T-helper 1 cell treated with Interleukin-12 subunit alpha and Interleukin-12 subunit beta and Interleukin-4 antibody, amounts not matched to agents 30 μg/mL and 1 μg/mL, for 36 hours (primary cell): Measurements from ENCODE around the gene CCDC169.
A peak's percentile ranks its signal among the peaks of the same experiment; 100 is the strongest.
"Not testable (repeated sequence)": the region's sequence is repeated elsewhere in the genome, so short reads cannot be mapped to it uniquely, and the experiment has no call there.

Experiments used
- H3K27ac Mint-ChIP-seq: one replicate; pipeline ENCODE4 v1.8.0; 2021; ENCODE audit warnings: mild to moderate bottlenecking, mixed read lengths
- H3K27me3 Mint-ChIP-seq: one replicate; pipeline ENCODE4 v1.8.0; 2021; ENCODE audit warnings: low read depth, mixed read lengths
- H3K36me3 Mint-ChIP-seq: one replicate; pipeline ENCODE4 v1.8.0; 2021; ENCODE audit warnings: low read depth, mixed read lengths
- H3K4me1 Mint-ChIP-seq: one replicate; pipeline ENCODE4 v1.8.0; 2021; ENCODE audit warnings: low read depth, mixed read lengths
- H3K4me3 Mint-ChIP-seq: one replicate; pipeline ENCODE4 v1.8.0; 2021; ENCODE audit warnings: mild to moderate bottlenecking, moderate library complexity, mixed read lengths
- H3K9me3 Mint-ChIP-seq: one replicate; pipeline ENCODE4 v1.8.0; 2021; ENCODE audit warnings: mixed read lengths

The CCDC169 gene

GRCh38 chr13:36297366-36298338, at the start of gene CCDC169:
TSS of gene CCDC169 (minus strand) at chr13:36297814. CDS start at chr13:36297719, 95 bp downstream.
- peaks cover 43% of the 10 kb centered on the region for H3K27me3 Mint-ChIP-seq
- peaks cover 14% of the 10 kb centered on the region for H3K4me1 Mint-ChIP-seq
- H3K36me3 Mint-ChIP-seq, result peaks cover 3% of the 10 kb centered on the region
- no peaks in the 10 kb centered on the region for H3K9me3 Mint-ChIP-seq
- peak within 1 kb of the TSS; percentile 85 for H3K4me3 Mint-ChIP-seq
- peak within 1 kb of the TSS; percentile 61 for H3K27ac Mint-ChIP-seq

DNA sequence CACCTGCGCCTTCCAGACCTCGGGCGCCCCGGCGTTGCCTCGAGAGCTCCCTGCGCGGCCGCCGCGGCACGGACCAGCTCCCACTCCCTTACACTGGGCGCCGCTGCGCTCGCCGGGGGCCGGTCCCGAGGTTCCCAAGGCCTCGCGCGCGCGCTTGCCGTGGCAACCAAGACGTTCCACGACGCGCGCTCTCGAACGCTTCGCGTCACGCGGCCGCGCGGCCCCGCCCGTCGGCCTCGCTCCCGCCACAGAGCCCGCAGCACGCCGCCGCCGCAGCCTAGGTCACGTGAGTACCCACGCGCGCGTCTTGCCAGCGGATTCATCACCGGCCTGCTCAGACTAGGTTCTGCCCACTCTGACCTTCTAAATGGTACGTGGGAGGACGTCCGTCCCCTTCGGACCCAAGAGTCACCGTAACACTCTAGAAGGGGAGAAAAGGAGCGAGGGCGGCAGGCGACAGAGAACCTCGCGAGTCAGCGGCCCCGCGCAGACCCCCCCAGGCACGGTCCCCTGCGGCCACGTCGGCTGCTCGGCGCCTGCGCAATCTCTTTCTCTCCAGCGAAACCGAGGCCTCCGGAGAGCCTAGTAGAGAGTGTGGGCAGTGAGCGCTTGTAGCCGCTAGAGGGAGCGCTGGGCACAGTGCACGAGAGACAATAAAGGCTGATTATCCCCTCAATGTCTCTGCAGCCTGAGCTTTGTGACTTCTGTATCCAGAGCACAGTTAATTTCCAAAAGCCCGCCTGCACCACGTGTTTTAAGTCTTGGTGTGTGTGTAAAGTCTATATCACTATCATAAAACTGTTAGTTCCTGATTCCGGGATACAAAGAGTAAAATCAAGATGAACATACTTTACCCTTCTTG, 48.8 kb upstream of the CCDC169 start, which contains the start of gene SPART:
SPART (minus strand) TSS at position 173 of the 862 bp plus-strand sequence. CDS start 10,564 bp downstream, outside the sequence.
- Mint-ChIP-seq H3K27ac (peak within 1 kb of the TSS; percentile 97), H3K9me3 (no peaks in the 10 kb centered on the region)

GRCh38 chr13:36345438-36346221, 48.0 kb upstream of the CCDC169 start:
- no peaks in the 10 kb centered on the region for H3K9me3 Mint-ChIP-seq
- H3K36me3 Mint-ChIP-seq, result peaks cover 1% of the 10 kb centered on the region
- H3K27ac Mint-ChIP-seq, result peak overlapping the region; percentile 97
- peak overlapping the region; percentile 92 for H3K4me3 Mint-ChIP-seq
- peaks cover 31% of the 10 kb centered on the region for H3K4me1 Mint-ChIP-seq
- H3K27me3 Mint-ChIP-seq, result no peaks in the 10 kb centered on the region

More for the DNA sequence above, 48.8 kb upstream of the CCDC169 start, which contains the start of gene SPART:
- H3K36me3 Mint-ChIP-seq, result peaks cover 1% of the 10 kb centered on the region
- peaks cover 31% of the 10 kb centered on the region for H3K4me1 Mint-ChIP-seq
- H3K4me3 Mint-ChIP-seq, result peak within 1 kb of the TSS; percentile 92
- no peaks in the 10 kb centered on the region for H3K27me3 Mint-ChIP-seq

DNA sequence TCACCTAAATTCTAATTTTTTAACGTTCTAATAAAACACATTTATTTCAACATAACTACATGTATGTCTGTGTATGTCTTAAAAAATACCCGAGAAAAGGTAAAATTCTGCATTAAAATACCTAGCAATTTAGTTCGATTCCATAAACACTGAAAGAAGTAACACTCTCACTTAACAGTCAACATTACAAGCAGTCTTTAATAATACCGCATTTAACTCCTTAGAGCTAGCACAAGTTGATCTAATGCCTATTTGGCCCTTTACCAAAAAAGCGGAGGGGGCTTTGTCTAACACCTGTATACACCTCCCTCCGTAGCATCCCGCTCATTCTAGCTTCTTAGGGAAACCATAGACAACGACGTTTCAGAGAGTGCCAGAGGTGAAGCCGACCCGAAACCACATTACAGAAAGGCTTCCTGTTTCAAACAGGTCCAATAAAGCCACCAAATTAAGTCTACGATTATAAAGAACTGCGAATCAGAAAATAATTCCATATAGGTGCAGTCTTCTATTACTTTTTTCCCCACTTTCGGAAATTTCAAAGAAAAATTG, 47.3 kb upstream of the CCDC169 start:
- peak overlapping the region; percentile 93 for H3K27ac Mint-ChIP-seq
- no peaks in the 10 kb centered on the region for H3K9me3 Mint-ChIP-seq
- H3K4me1 Mint-ChIP-seq, result peaks cover 31% of the 10 kb centered on the region
- peak overlapping the region; percentile 92 for H3K4me3 Mint-ChIP-seq
- peaks cover 1% of the 10 kb centered on the region for H3K36me3 Mint-ChIP-seq
- H3K27me3 Mint-ChIP-seq, result no peaks in the 10 kb centered on the region

- Mint-ChIP-seq H3K4me1 (peaks cover 31% of the 10 kb centered on the region), H3K9me3 (no peaks in the 10 kb centered on the region), H3K27ac (no peak overlapping the region), H3K36me3 (peaks cover 1% of the 10 kb centered on the region), H3K27me3 (no peaks in the 10 kb centered on the region), H3K4me3 (peak overlapping the region; percentile 56)
These were observed 46.6 kb upstream of the CCDC169 start for GRCh38 chr13:36344173-36344572.

DNA sequence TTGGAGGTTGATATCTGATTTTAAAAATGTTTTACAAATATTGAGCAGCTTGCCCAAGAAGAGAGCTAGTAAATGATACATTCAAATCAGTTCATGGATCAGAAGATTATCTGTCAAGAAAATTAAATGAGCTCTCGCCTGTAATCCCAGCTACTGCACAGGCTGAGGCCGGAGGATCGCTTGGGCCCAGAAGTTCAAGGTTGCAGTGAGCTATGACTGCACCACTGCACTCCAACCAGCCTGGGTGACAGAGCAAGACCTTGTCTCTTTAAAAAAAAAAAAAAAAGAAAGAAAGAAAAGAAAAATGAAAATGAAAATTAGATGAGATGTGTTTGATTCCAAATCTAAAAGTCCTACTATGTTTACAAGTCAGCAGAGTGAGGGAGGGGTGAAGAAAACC, 46.2 kb upstream of the CCDC169 start:
- no peaks in the 10 kb centered on the region for H3K9me3 Mint-ChIP-seq
- H3K4me1 Mint-ChIP-seq, result peaks cover 34% of the 10 kb centered on the region
- H3K27ac Mint-ChIP-seq, result no peak overlapping the region
- peaks cover 1% of the 10 kb centered on the region for H3K36me3 Mint-ChIP-seq
- H3K4me3 Mint-ChIP-seq, result peak overlapping the region; percentile 56
- H3K27me3 Mint-ChIP-seq, result no peaks in the 10 kb centered on the region

DNA sequence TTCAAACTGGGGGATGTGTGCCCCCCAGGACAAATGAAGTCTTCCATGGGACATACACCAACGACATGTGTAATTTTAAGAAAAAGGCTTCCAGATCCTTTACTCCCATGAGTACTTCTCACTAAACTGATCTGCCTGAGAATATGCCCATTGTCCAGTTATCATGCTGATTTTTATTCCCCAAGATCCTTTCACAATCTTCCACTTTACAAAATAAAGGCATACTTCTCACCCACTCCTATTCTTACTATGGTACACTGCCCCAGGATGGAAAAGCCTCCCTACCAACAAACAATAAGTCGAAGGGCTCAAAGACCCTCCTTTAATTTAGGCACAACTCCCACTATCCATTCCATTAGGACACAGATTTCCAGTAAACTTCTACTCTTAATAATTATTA, 45.1 kb upstream of the CCDC169 start:
- H3K9me3 Mint-ChIP-seq, result no peaks in the 10 kb centered on the region
- H3K4me3 Mint-ChIP-seq, result no peak overlapping the region
- peaks cover 35% of the 10 kb centered on the region for H3K4me1 Mint-ChIP-seq

DNA sequence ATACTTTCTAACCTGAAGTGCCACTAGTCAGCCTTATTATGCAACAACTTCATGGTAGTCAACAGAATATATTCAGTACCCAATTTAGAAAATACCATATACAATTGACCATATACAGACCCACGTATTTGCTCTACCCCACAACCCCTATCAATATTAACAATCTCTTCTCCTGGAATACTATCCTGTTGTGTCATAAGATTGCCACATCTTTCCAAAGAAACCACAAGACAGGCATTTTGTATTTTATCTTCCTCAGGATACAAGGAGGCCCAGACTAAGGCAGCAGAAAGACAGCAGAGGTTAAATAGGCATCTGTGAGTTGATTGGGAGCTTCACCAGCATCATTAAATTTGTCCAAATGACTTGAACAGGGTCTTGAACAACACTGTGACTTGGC, 44.1 kb upstream of the CCDC169 start:
- Mint-ChIP-seq H3K4me1 (peaks cover 37% of the 10 kb centered on the region), H3K36me3 (peaks cover 4% of the 10 kb centered on the region), H3K9me3 (no peaks in the 10 kb centered on the region), H3K27ac (no peak overlapping the region), H3K27me3 (no peaks in the 10 kb centered on the region), H3K4me3 (no peak overlapping the region)

More for the DNA sequence above, 45.1 kb upstream of the CCDC169 start:
- no peaks in the 10 kb centered on the region for H3K27me3 Mint-ChIP-seq
- peaks cover 1% of the 10 kb centered on the region for H3K36me3 Mint-ChIP-seq
- no peak overlapping the region for H3K27ac Mint-ChIP-seq

DNA sequence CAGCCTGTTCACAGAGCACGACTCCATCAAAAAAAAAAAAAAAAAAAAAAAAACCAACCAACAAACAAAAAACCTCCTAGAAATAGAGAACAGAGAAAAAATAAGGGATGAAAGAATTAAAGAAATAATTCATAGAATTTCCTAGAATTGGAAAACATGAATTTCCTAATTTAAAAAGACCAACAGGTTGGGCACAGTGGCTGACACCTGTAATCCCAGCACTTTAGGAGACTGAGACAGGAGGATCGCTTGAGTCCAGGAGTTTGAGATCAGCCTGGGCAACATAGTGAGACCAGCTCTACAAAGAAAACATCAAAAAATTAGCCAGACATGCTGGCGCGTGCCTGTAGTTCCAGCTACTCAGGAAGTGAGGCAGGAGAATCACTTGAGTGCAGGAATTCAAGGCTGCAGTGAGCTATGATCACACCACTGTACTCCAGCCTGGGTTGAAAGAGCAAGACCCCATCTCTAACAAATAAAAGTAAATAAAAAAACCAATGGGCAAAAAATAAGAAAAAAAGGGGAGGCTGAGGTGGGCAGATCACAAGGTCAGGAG, 42.1 kb upstream of the CCDC169 start:
- no peaks in the 10 kb centered on the region for H3K27me3 Mint-ChIP-seq
- H3K27ac Mint-ChIP-seq, result no peak overlapping the region
- H3K36me3 Mint-ChIP-seq, result peaks cover 5% of the 10 kb centered on the region
- H3K9me3 Mint-ChIP-seq, result no peaks in the 10 kb centered on the region
- H3K4me1 Mint-ChIP-seq, result peaks cover 31% of the 10 kb centered on the region
- H3K4me3 Mint-ChIP-seq, result no peak overlapping the region

DNA sequence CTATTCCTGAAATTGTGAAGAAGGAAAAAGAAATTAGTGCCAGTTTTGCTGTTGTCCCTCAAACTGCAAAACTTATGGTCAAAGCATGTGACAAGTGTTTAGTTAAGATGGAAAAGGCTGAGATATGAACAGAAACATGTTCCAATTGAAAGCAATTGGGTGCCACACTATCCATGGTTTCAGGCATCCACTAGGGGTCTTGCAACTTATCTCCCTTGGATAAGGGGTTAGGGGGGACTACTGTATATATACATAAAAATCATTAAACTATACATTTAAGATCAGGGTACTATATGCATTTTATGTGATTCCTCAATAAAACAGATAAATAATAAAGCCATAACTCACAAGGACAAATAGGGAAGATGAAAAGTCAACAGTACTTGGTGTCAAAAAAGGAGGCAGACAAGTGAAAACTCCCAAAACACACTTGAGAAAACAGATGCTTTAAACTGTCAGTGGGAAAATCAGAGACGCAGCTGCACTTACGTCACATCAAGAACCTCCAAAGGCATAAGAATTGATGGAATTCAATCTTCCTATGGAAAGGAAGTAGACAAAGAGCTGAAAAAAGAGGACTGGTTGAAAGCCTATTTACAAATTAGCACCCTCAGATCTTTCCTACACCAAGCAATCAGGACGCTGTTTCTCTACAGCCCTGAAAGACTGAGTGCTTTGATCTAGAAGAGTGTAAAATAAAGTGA, 40.5 kb upstream of the CCDC169 start:
- no peaks in the 10 kb centered on the region for H3K27me3 Mint-ChIP-seq
- no peak overlapping the region for H3K27ac Mint-ChIP-seq
- no peaks in the 10 kb centered on the region for H3K9me3 Mint-ChIP-seq
- no peak overlapping the region for H3K4me3 Mint-ChIP-seq
- peaks cover 26% of the 10 kb centered on the region for H3K4me1 Mint-ChIP-seq
- peaks cover 5% of the 10 kb centered on the region for H3K36me3 Mint-ChIP-seq

DNA sequence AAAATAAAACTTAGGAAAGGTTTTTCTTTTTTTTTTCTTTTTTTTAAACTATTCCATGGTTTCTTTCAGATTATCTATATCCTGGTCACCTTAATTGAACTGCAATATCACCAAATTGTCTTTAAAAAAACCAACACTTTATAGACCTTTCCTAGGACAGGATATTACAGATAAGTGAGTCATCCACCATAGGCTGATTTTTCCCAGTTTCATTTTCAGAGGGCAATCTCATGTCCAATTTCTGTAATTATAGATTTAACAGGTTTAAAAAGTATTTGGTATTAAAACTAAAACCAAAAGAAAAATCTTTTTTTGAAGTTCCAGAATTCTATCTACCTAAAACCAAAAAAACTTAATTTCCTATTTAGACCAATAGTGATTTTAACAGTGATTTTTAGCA, 35.4 kb upstream of the CCDC169 start:
- peaks cover 24% of the 10 kb centered on the region for H3K36me3 Mint-ChIP-seq
- H3K27ac Mint-ChIP-seq, result no peak overlapping the region
- H3K4me3 Mint-ChIP-seq, result no peak overlapping the region
- peaks cover 19% of the 10 kb centered on the region for H3K4me1 Mint-ChIP-seq
- H3K9me3 Mint-ChIP-seq, result no peaks in the 10 kb centered on the region
- H3K27me3 Mint-ChIP-seq, result no peaks in the 10 kb centered on the region

DNA sequence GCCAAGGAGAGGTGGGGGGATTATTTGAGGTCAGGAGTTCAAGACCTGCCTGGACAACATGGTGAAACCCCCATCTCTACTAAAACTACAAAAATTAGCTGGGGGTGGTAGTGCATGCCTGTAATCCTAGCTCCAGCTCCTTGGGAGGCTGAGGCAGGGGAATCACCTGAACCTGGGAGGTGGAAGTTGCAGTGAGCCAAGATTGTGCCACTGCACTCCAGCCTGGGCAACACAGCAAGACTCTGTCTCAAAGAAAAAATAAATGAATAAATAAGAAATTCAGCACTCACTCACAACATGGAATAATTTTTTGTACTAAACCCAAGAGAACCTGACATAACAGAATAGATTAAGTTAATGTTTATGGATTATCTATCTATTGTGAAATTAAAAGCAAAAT, 34.6 kb upstream of the CCDC169 start:
- H3K27ac Mint-ChIP-seq, result not testable (repeated sequence)

GRCh38 chr13:36331280-36331679, 33.7 kb upstream of the CCDC169 start:
- no peaks in the 10 kb centered on the region for H3K9me3 Mint-ChIP-seq

More for the DNA sequence above, 34.6 kb upstream of the CCDC169 start:
- not testable (repeated sequence) for H3K9me3 Mint-ChIP-seq, H3K4me3 Mint-ChIP-seq, H3K27me3 Mint-ChIP-seq
- peaks cover 15% of the 10 kb centered on the region for H3K4me1 Mint-ChIP-seq
- H3K36me3 Mint-ChIP-seq, result peaks cover 27% of the 10 kb centered on the region

More at GRCh38 chr13:36331280-36331679, 33.7 kb upstream of the CCDC169 start:
- Mint-ChIP-seq H3K27me3 (no peaks in the 10 kb centered on the region), H3K4me3 (no peak overlapping the region), H3K4me1 (peaks cover 8% of the 10 kb centered on the region), H3K27ac (no peak overlapping the region), H3K36me3 (peaks cover 30% of the 10 kb centered on the region)
